Ectodermal cell (in vitro differentiated cells): ENCODE data around the gene DEPDC1. TPM values are rescaled to one million over a fixed set of nuclear protein-coding genes. Genes with fewer than 3 reads are reported as not detected.

Experiments used
- H3K27ac ChIP-seq: 2 replicates; pipeline ENCODE4 v1.7.0; 2013; ENCODE audit warnings: mild to moderate bottlenecking, low read depth, low read length; ENCODE audit not compliant: insufficient read depth, poor library complexity, severe bottlenecking
- H3K27me3 ChIP-seq: 2 replicates; pipeline ENCODE4 v1.7.0; 2013; ENCODE audit warnings: mild to moderate bottlenecking, low read length; ENCODE audit not compliant: insufficient read depth, control insufficient read depth, poor library complexity, severe bottlenecking
- H3K36me3 ChIP-seq: one replicate; pipeline ENCODE4 v1.7.0; 2013; ENCODE audit warnings: low read length; ENCODE audit not compliant: control insufficient read depth, insufficient read depth
- H3K4me1 ChIP-seq: one replicate; pipeline ENCODE4 v1.7.0; 2013; ENCODE audit warnings: low read length; ENCODE audit not compliant: control insufficient read depth, insufficient read depth
- H3K4me3 ChIP-seq: 2 replicates; pipeline ENCODE4 v1.7.0; 2013; ENCODE audit warnings: low read depth, low read length, control low read depth; ENCODE audit not compliant: insufficient read depth
- H3K9me3 ChIP-seq: 2 replicates; pipeline ENCODE4 v1.7.0; 2013; ENCODE audit warnings: mild to moderate bottlenecking, low read length, moderate library complexity; ENCODE audit not compliant: control insufficient read depth
- WGBS, 2 experiments: methylation state at CpG; one replicate each; pipeline ENCODE4 v1.1.7; 2013; ENCODE audit warnings: missing lambda C conversion rate in 2 of 2; 5-methylcytosine and 5-hydroxymethylcytosine counted together
- polyA plus RNA-seq, 4 experiments: library from polyadenylated mRNA; stranded (reverse); fragments of 50-300 nt; gene quantifications; one replicate each; pipeline ENCODE4 v1.2.3, GENCODE V29; 2013

Gene DEPDC1
- 39.5 TPM for polyA plus RNA-seq (2013, experiment 1 of 4)
- 28.2 TPM for polyA plus RNA-seq (2013, experiment 2 of 4)
- polyA plus RNA-seq (2013, experiment 3 of 4) = 34.0 TPM
- 34.2 TPM for polyA plus RNA-seq (2013, experiment 4 of 4)

- peak within 1 kb of the TSS; percentile 52 for H3K27ac ChIP-seq
Measured at GRCh38 chr1:68496680-68497357, at the start of gene DEPDC1. Gene DEPDC1, minus strand, starts transcription at chr1:68497082. Its CDS starts 83 bp downstream, at chr1:68496999.

GRCh38 chr1:68544651-68545050 is 47.8 kb upstream of the DEPDC1 start:
- Histone ChIP-seq H3K9me3 (no peaks in the 10 kb centered on the region), H3K4me3 (no peak overlapping the region), H3K4me1 (no peaks in the 10 kb centered on the region), H3K36me3 (no peaks in the 10 kb centered on the region), H3K27ac (no peak overlapping the region), H3K27me3 (no peaks in the 10 kb centered on the region)
- WGBS, 2 experiments = 96 to 97% methylated on average over 3 to 4 of the region's 4 CpGs

More at GRCh38 chr1:68496680-68497357, at the start of gene DEPDC1:
- H3K4me1 ChIP-seq = peaks cover 20% of the 10 kb centered on the region
- peak within 1 kb of the TSS; percentile 94 for H3K4me3 ChIP-seq
- 0% methylated on average over 64 of the region's 64 CpGs for WGBS, 2 experiments
- H3K27me3 ChIP-seq = no peaks in the 10 kb centered on the region
- H3K36me3 ChIP-seq = peaks cover 2% of the 10 kb centered on the region
- H3K9me3 ChIP-seq = no peaks in the 10 kb centered on the region

GRCh38 chr1:68542586-68542985 is 45.7 kb upstream of the DEPDC1 start:
- H3K27ac ChIP-seq = no peak overlapping the region
- no peak overlapping the region for H3K4me3 ChIP-seq
- H3K27me3 ChIP-seq = no peaks in the 10 kb centered on the region
- H3K9me3 ChIP-seq = no peaks in the 10 kb centered on the region
- H3K4me1 ChIP-seq = no peaks in the 10 kb centered on the region
- H3K36me3 ChIP-seq = no peaks in the 10 kb centered on the region

GRCh38 chr1:68538941-68539340 is 42.1 kb upstream of the DEPDC1 start:
- H3K27ac ChIP-seq = no peak overlapping the region
- H3K9me3 ChIP-seq = no peaks in the 10 kb centered on the region
- no peaks in the 10 kb centered on the region for H3K27me3 ChIP-seq

GRCh38 chr1:68528243-68528642 is 31.4 kb upstream of the DEPDC1 start:
- Histone ChIP-seq H3K4me1 (no peaks in the 10 kb centered on the region), H3K27ac (no peak overlapping the region), H3K27me3 (no peaks in the 10 kb centered on the region), H3K4me3 (no peak overlapping the region), H3K9me3 (no peaks in the 10 kb centered on the region), H3K36me3 (no peaks in the 10 kb centered on the region)
- 85 to 96% methylated on average over 3 of the region's 3 CpGs for WGBS, 2 experiments

More at GRCh38 chr1:68538941-68539340, 42.1 kb upstream of the DEPDC1 start:
- H3K36me3 ChIP-seq = no peaks in the 10 kb centered on the region
- no peak overlapping the region for H3K4me3 ChIP-seq
- no peaks in the 10 kb centered on the region for H3K4me1 ChIP-seq

- H3K36me3 ChIP-seq = no peaks in the 10 kb centered on the region
- H3K27ac ChIP-seq = no peak overlapping the region
- no peaks in the 10 kb centered on the region for H3K9me3 ChIP-seq
- H3K4me3 ChIP-seq = no peak overlapping the region
- 88 to 98% methylated on average over 2 of the region's 2 CpGs for WGBS, 2 experiments
- no peaks in the 10 kb centered on the region for H3K27me3 ChIP-seq
- no peaks in the 10 kb centered on the region for H3K4me1 ChIP-seq
Measured at GRCh38 chr1:68525781-68526180, 28.9 kb upstream of the DEPDC1 start.

GRCh38 chr1:68521286-68521685 is 24.4 kb upstream of the DEPDC1 start:
- no peak overlapping the region for H3K27ac ChIP-seq
- no peak overlapping the region for H3K4me3 ChIP-seq
- H3K27me3 ChIP-seq = no peaks in the 10 kb centered on the region
- H3K36me3 ChIP-seq = no peaks in the 10 kb centered on the region
- H3K9me3 ChIP-seq = no peaks in the 10 kb centered on the region
- H3K4me1 ChIP-seq = no peaks in the 10 kb centered on the region

- no peak overlapping the region for H3K4me3 ChIP-seq
- no peaks in the 10 kb centered on the region for H3K27me3 ChIP-seq
- no peak overlapping the region for H3K27ac ChIP-seq
- no peaks in the 10 kb centered on the region for H3K4me1 ChIP-seq
- no peaks in the 10 kb centered on the region for H3K9me3 ChIP-seq
- 100% methylated on average over 1 to 2 of the region's 2 CpGs for WGBS, 2 experiments
- no peaks in the 10 kb centered on the region for H3K36me3 ChIP-seq
Measured at GRCh38 chr1:68516066-68516465, 19.2 kb upstream of the DEPDC1 start.

GRCh38 chr1:68511254-68511653 is 14.4 kb upstream of the DEPDC1 start:
- H3K27me3 ChIP-seq = no peaks in the 10 kb centered on the region
- no peaks in the 10 kb centered on the region for H3K36me3 ChIP-seq
- H3K9me3 ChIP-seq = no peaks in the 10 kb centered on the region
- no peaks in the 10 kb centered on the region for H3K4me1 ChIP-seq
- no peak overlapping the region for H3K27ac ChIP-seq
- no peak overlapping the region for H3K4me3 ChIP-seq
- WGBS, 2 experiments = 90 to 94% methylated on average over 2 of the region's 2 CpGs

- H3K9me3 ChIP-seq = no peaks in the 10 kb centered on the region
- no peak overlapping the region for H3K4me3 ChIP-seq
- H3K4me1 ChIP-seq = no peaks in the 10 kb centered on the region
- WGBS, 2 experiments = 84 to 97% methylated on average over 2 to 3 of the region's 3 CpGs
- no peaks in the 10 kb centered on the region for H3K27me3 ChIP-seq
- no peaks in the 10 kb centered on the region for H3K36me3 ChIP-seq
- no peak overlapping the region for H3K27ac ChIP-seq
Measured at GRCh38 chr1:68506386-68506785, 9.5 kb upstream of the DEPDC1 start.

GRCh38 chr1:68503085-68503484 is 6.2 kb upstream of the DEPDC1 start:
- H3K9me3 ChIP-seq = no peaks in the 10 kb centered on the region
- no peaks in the 10 kb centered on the region for H3K4me1 ChIP-seq
- no peak overlapping the region for H3K27ac ChIP-seq
- no peaks in the 10 kb centered on the region for H3K27me3 ChIP-seq
- H3K36me3 ChIP-seq = no peaks in the 10 kb centered on the region
- no peak overlapping the region for H3K4me3 ChIP-seq
